Keratinocyte (primary cell): Measurements from ENCODE around the gene SRSF9. TPM values are rescaled to one million over a fixed set of nuclear protein-coding genes. Genes with fewer than 3 reads are reported as not detected.
A peak's percentile ranks its signal among the peaks of the same experiment; 100 is the strongest.

ENCODE experiments used
- DNase-seq: peaks from one replicate; pipeline ENCODE4 v3.0.0-alpha.2; 2011; ENCODE audit warnings: low read depth, missing footprints, low spot score
- FAIRE-seq: peaks from 2 replicates; lab custom pipeline; 2011; peaks lifted over from hg19 to GRCh38; lab: Jason Lieb, UNC
- H2AFZ ChIP-seq: 2 replicates; pipeline ENCODE4 v1.6.0; 2012; ENCODE audit warnings: low read length, control low read depth, inconsistent platforms; ENCODE audit not compliant: control insufficient read depth
- H3K27ac ChIP-seq: 2 replicates; pipeline ENCODE4 v1.5.1; 2011; ENCODE audit warnings: low read length; ENCODE audit not compliant: control insufficient read depth, insufficient read depth
- H3K27me3 ChIP-seq: 3 replicates; pipeline ENCODE4 v1.6.0; 2011; ENCODE audit warnings: low read length; ENCODE audit not compliant: control insufficient read depth, insufficient read depth; ENCODE audit errors: extremely low read depth
- H3K36me3 ChIP-seq, 2 experiments: 2 replicates in 1 of 2; 3 replicates in 1 of 2; pipeline ENCODE4 v1.5.1; 2011; ENCODE audit warnings: low read length in 2 of 2, mild to moderate bottlenecking in 1 of 2; ENCODE audit not compliant: control insufficient read depth in 2 of 2, insufficient read depth in 2 of 2; ENCODE audit errors: extremely low read depth in 1 of 2
- H3K4me1 ChIP-seq: 3 replicates; pipeline ENCODE4 v1.5.1; 2011; ENCODE audit warnings: low read length; ENCODE audit not compliant: control insufficient read depth, insufficient read depth; ENCODE audit errors: extremely low read depth
- H3K4me2 ChIP-seq: 3 replicates; pipeline ENCODE4 v1.6.0; 2011; ENCODE audit warnings: low read depth, low read length; ENCODE audit not compliant: control insufficient read depth, insufficient read depth; ENCODE audit errors: extremely low read depth
- H3K4me3 ChIP-seq, 3 experiments: fragments of 200-600 bp in 1 of 3; sonication (generic) in 1 of 3; 2 replicates in 2 of 3; 3 replicates in 1 of 3; pipeline ENCODE4 v1.5.1; 2011 to 2016; ENCODE audit warnings: low read length in 3 of 3, mild to moderate bottlenecking in 3 of 3, control low read depth in 2 of 3, inconsistent platforms in 1 of 3, low read depth in 1 of 3, mixed read lengths in 1 of 3, mixed run types in 1 of 3, moderate library complexity in 1 of 3; ENCODE audit not compliant: control insufficient read depth in 2 of 3, insufficient read depth in 2 of 3; ENCODE audit errors: extremely low read depth in 1 of 3
- H3K79me2 ChIP-seq: 2 replicates; pipeline ENCODE4 v1.6.0; 2012; ENCODE audit warnings: low read length; ENCODE audit not compliant: control insufficient read depth, insufficient read depth
- H3K9ac ChIP-seq: 3 replicates; pipeline ENCODE4 v1.6.0; 2011; ENCODE audit warnings: low read length; ENCODE audit not compliant: control insufficient read depth, insufficient read depth; ENCODE audit errors: extremely low read depth
- H3K9me1 ChIP-seq: 3 replicates; pipeline ENCODE4 v1.6.0; 2011; ENCODE audit warnings: low read length; ENCODE audit not compliant: control insufficient read depth, insufficient read depth; ENCODE audit errors: extremely low read depth
- H3K9me3 ChIP-seq: 2 replicates; pipeline ENCODE4 v1.5.1; 2012; ENCODE audit warnings: low read depth, low read length; ENCODE audit not compliant: control insufficient read depth
- H4K20me1 ChIP-seq: 3 replicates; pipeline ENCODE4 v1.6.0; 2011; ENCODE audit warnings: low read length; ENCODE audit not compliant: control insufficient read depth, insufficient read depth; ENCODE audit errors: extremely low read depth
- CTCF ChIP-seq, 3 experiments: IDR thresholded peaks in 1 of 3; conservative IDR thresholded peaks in 1 of 3; optimal IDR thresholded peaks in 1 of 3; 2 replicates in 2 of 3; 3 replicates in 1 of 3; pipeline versions ENCODE3 to v1.5.1; 2011; ENCODE audit warnings: low read length in 3 of 3, mild to moderate bottlenecking in 3 of 3, moderate library complexity in 2 of 3, control low read depth in 1 of 3, inconsistent platforms in 1 of 3; ENCODE audit not compliant: insufficient read depth in 2 of 3; ENCODE audit errors: extremely low read depth in 1 of 3
- EZH2 ChIP-seq: IDR thresholded peaks from one replicate; pipeline ENCODE4 v1.6.1; 2012; ENCODE audit warnings: inconsistent platforms, mild to moderate bottlenecking, low read length, moderate library complexity
- dilution Hi-C: fragments of 300-500 bp; cut with MboI; formaldehyde crosslinking; loops from one replicate; pipeline ENCODE4 v1.7.0; 2020; ENCODE audit warnings: low sequenced_read_pairs; ENCODE audit not compliant: extremely low pct_ligation_motif_present
- polyA plus RNA-seq, 5 experiments: library from polyadenylated mRNA; depleted of rRNA in 3 of 5; stranded (reverse) in 3 of 5; stranded (forward) in 1 of 5; unstranded in 1 of 5; fragments of >200 nt; gene quantifications; 1 replicate in 1 of 5; 2 replicates in 3 of 5; 3 replicates in 1 of 5; pipeline versions ENCODE4 v1.2.1 to v1.2.3, GENCODE V29; 2011 to 2012; ENCODE audit warnings: missing spikeins in 2 of 5, low read depth in 1 of 5, low replicate concordance in 1 of 5

The SRSF9 gene
- polyA plus RNA-seq, 1 donor (not counting 4 experiments of a cell fraction or from before 2014, with no cell fraction given) = 159 TPM

GRCh38 chr12:120474616-120474960 lies 5.0 kb upstream of the SRSF9 start:
- dilution Hi-C loops = no loop called here
- peak; percentile 92 for FAIRE-seq
- peak overlapping the region; percentile 60 for H3K4me2 ChIP-seq
- no peaks in the 10 kb centered on the region for H3K36me3 ChIP-seq
- no peaks in the 10 kb centered on the region for H3K9me3 ChIP-seq
- no peaks in the 10 kb centered on the region for H3K9me1 ChIP-seq
- no peaks in the 10 kb centered on the region for H4K20me1 ChIP-seq
- peak overlapping the region in 1 of 3 experiments; percentile 25 for H3K4me3 ChIP-seq
- DNase-seq = peak; percentile 76
- H3K4me1 ChIP-seq = peaks cover 26% of the 10 kb centered on the region
- H3K27ac ChIP-seq = peak overlapping the region; percentile 47
- no peak overlapping the region for H3K9ac ChIP-seq
- H3K27me3 ChIP-seq = no peaks in the 10 kb centered on the region
- H3K79me2 ChIP-seq = peaks cover 21% of the 10 kb centered on the region
- H2AFZ ChIP-seq = no peak overlapping the region
- TF ChIP-seq EZH2 = no peak
- no peak for TF ChIP-seq CTCF (optimal IDR thresholded peaks at IDR 0.05 in 1 of 3, IDR thresholded peaks at IDR 0.05 in 1 of 3, conservative IDR thresholded peaks at IDR 0.05 in 1 of 3; ENCODE audit: extremely low read depth in 1 of 3, insufficient read depth in 2 of 3, low read length in 3 of 3)

GRCh38 chr12:120473807-120474615 lies 4.5 kb upstream of the SRSF9 start:
- DNase-seq = no peak
- H3K4me1 ChIP-seq = peaks cover 26% of the 10 kb centered on the region
- H3K4me3 ChIP-seq = peak overlapping the region in 1 of 3 experiments; percentile 25
- H3K9me3 ChIP-seq = no peaks in the 10 kb centered on the region
- H3K27ac ChIP-seq = peak overlapping the region; percentile 47
- H2AFZ ChIP-seq = no peak overlapping the region
- no peaks in the 10 kb centered on the region for H4K20me1 ChIP-seq
- peaks cover 27% of the 10 kb centered on the region for H3K79me2 ChIP-seq
- H3K27me3 ChIP-seq = no peaks in the 10 kb centered on the region
- dilution Hi-C loops = no loop called here
- H3K9ac ChIP-seq = peak overlapping the region; percentile 28
- no peak for FAIRE-seq
- H3K9me1 ChIP-seq = no peaks in the 10 kb centered on the region
- TF ChIP-seq EZH2 (no peak), CTCF (optimal IDR thresholded peaks at IDR 0.05 in 1 of 3, IDR thresholded peaks at IDR 0.05 in 1 of 3, conservative IDR thresholded peaks at IDR 0.05 in 1 of 3; ENCODE audit: extremely low read depth in 1 of 3, insufficient read depth in 2 of 3, low read length in 3 of 3) (no peak)
- H3K36me3 ChIP-seq = no peaks in the 10 kb centered on the region
- peak overlapping the region; percentile 60 for H3K4me2 ChIP-seq
